ENCODE data around the gene SCN5A.
A peak's percentile ranks its signal among the peaks of the same experiment; 100 is the strongest.

Gene SCN5A

DNA sequence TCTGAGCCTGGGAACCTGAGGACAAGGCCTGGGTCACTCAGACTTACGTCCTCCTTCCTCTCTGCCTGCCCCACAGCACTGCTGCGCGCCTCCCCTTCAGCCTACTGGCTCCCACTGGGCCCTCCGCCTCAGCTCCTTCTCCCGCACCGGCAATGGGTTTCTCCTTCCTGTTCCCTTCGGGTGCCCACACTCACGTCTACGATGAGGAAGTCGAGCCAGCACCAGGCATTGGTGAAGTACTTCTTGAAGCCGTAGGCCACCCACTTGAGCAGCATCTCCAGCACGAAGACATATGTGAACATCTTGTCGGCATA, 83.3 kb downstream of the SCN5A start:
- CTCF ChIA-PET = no interaction called here
- peak; percentile 15 for DNase-seq
- no peaks in the 10 kb centered on the region for H3K36me3 Mint-ChIP-seq

DNA sequence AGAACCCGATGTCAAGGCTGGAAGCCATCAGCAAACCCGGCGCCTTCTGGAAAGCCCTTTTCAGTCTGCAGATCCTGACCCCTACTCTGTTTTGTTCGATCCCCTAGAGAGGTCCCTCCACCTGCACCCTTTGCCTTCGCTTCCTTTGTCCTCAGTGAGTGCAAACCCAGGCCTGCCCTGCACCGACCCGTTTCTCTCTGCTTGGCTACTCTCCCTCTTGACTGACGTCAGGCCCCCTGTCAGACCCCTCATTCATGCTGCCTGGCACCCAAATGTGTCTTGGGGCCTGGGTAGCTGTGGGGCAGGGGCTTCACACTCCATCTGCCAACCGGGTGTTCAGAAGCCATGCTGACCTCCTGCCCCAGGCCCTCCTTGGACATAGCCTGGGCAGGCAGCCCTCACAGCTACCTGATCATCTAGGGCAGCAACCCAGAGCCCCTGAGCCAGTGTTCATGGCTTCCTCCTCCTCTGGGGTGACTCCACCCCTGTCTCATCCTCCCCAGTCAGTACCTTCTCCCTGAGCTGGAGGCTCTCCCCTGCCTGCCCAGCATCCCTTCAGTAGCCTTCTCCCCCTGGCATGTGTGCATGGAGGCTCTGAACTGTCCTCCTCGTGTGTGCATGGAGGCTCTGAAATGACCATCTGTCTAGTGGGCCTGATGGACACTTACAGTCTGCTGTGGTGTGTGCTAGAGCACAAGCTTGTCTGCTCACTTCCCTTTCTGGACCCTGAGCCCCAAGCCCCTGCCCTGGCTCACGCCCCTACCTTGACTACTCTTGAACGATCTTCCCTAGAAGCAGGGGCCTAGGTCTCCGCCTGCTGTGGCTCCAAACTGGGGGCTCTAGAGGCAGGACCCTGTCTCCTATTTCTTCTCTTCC, 83.9 kb downstream of the SCN5A start:
- peak; percentile 2 for DNase-seq
- Mint-ChIP-seq H3K27me3 (no peaks in the 10 kb centered on the region), H3K4me1 (no peaks in the 10 kb centered on the region), H3K9me3 (no peaks in the 10 kb centered on the region), H3K27ac (peak overlapping the region; percentile 28), H3K36me3 (no peaks in the 10 kb centered on the region), H3K4me3 (no peak overlapping the region)
- CTCF ChIA-PET = no interaction called here

More for the DNA sequence above, 83.3 kb downstream of the SCN5A start:
- Mint-ChIP-seq H3K4me3 (no peak overlapping the region), H3K27ac (no peak overlapping the region), H3K27me3 (no peaks in the 10 kb centered on the region), H3K9me3 (no peaks in the 10 kb centered on the region), H3K4me1 (no peaks in the 10 kb centered on the region)

DNA sequence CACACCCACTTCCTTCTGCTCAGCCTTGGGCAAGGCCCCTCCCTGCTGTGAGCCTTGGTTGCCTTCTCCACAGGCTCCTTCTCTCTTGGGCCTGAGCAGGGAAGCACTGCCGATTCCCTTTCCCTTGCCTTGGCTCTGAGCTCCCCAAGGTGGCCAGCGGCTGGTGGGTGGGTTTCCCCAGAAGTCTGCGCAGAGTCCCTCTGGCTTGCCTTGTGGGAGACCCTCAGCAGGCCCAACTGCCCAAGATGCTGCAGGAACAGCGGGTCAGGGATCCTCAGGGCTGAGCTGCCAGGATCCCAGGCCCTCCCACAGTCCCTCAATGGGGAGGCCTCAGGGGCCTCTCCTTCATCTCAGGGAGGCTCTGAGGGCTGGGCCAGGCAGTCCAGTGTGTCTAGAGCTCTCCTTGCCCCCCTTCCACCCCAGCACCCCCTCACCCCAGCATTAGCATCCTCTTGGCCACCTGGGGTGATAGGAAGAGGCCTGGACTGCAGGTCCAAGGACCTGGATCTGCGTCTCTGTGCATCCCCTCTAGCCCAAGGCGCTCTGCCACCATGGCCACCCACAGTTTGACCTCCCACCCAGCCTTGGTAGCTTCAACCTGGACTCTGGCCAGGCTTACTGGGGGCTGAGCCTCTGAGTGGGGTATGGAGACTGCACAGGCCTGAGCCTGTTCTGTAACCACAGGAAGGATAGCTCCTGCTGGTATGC, 84.7 kb downstream of the SCN5A start:
- no peaks in the 10 kb centered on the region for H3K4me1 Mint-ChIP-seq
- H3K4me3 Mint-ChIP-seq = no peak overlapping the region
- peaks cover 5% of the 10 kb centered on the region for H3K27me3 Mint-ChIP-seq
- DNase-seq = peak; percentile 5
- H3K27ac Mint-ChIP-seq = no peak overlapping the region
- H3K36me3 Mint-ChIP-seq = no peaks in the 10 kb centered on the region
- CTCF ChIA-PET = interaction anchor here (0.7 kb wide), 1 partner anchor 69 kb away, joined by 3 read pairs; no protein-coding TSS in a partner anchor
- H3K9me3 Mint-ChIP-seq = no peaks in the 10 kb centered on the region

DNA sequence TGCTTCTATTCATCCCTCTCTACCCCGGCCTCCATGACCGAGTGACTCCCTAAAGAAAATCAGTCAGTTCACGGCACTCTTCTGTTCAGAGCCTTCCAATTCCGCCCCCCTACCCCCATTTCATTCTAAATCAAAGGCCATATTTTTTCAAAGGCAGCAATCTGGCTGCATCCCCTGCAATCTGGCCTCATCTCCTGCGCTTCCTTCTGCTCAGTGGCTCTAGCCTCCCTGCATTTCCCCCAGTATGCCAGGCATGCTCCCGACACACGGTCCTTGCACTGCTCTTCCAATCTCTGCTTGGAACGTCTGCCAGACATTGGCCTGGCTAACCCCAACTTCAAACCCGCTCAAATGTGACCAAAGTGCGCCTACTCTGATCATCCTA, 85.6 kb downstream of the SCN5A start:
- Mint-ChIP-seq H3K27me3 (peaks cover 5% of the 10 kb centered on the region), H3K9me3 (no peaks in the 10 kb centered on the region), H3K27ac (no peak overlapping the region), H3K36me3 (no peaks in the 10 kb centered on the region), H3K4me3 (no peak overlapping the region), H3K4me1 (no peaks in the 10 kb centered on the region)
- peak; percentile 1 for DNase-seq
- CTCF ChIA-PET = no interaction called here

DNA sequence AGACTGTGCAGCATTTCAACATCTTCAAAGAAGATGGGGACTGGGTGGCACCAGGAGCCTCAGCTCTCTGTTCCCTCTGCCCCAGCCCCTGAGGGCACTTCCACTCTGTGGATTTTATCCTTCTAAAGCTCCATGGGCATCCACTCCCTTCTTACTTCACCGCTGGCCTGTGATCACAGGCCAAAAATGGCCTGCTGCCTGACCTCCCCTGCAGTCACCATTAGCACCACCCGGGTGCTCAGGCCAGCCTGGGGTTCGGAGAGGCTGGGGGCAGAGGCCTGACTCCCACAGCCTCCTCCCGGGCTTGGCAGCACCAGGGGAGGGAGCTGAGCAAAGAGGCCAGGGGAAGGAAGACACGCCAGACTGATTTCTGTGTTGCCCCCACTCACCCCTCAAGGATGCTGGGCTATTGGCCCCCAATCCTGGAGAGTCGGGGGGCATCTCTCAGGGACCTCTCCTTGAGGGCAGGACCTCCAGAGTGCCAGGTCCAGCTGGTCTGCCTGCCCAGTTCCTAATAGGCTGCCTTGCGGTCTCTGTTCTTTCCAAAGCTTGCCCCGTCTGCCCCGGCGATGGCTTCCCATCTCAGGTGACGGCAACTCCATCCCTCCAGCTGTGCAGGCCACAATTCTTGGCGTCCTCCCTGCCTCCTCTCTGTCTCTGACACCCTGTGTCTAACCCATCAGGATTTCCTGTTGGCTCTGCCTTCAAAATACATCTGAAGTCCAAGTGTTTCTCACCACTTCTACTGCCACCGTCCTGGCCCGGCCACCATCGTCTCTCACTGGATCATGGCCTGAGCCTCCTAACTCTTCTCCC, 86.2 kb downstream of the SCN5A start:
- no peak overlapping the region for H3K27ac Mint-ChIP-seq
- no peaks in the 10 kb centered on the region for H3K4me1 Mint-ChIP-seq
- CTCF ChIA-PET = no interaction called here
- DNase-seq = peak; percentile 16
- H3K4me3 Mint-ChIP-seq = no peak overlapping the region
- H3K27me3 Mint-ChIP-seq = peaks cover 7% of the 10 kb centered on the region
- H3K9me3 Mint-ChIP-seq = no peaks in the 10 kb centered on the region
- H3K36me3 Mint-ChIP-seq = no peaks in the 10 kb centered on the region

DNA sequence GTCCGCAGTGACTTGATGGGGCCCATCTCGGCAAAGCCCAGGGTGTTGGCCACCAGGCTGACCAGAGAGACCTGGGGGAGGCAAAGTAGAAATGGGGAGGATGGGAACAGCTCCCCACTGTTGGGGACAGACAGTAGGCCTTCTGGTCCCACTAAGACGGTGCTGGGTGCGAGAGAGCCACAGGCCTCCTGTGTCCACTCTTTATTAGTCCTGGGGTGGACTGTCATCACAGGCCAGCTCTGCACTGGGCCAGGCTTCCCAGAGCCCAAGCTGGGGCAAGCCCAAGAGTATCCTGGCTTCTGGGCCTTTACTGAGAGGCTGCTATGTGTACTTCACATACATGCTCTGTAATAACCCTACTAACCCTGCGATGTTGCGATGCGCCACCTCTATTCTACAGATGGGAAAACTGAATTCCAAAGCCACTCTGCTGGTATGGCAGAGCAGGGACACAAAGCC, 87.0 kb downstream of the SCN5A start:
- Mint-ChIP-seq H3K4me3 (no peak overlapping the region), H3K27ac (no peak overlapping the region), H3K9me3 (no peaks in the 10 kb centered on the region), H3K27me3 (peaks cover 9% of the 10 kb centered on the region), H3K36me3 (no peaks in the 10 kb centered on the region), H3K4me1 (no peaks in the 10 kb centered on the region)
- peak; percentile 5 for DNase-seq
- CTCF ChIA-PET = no interaction called here

DNA sequence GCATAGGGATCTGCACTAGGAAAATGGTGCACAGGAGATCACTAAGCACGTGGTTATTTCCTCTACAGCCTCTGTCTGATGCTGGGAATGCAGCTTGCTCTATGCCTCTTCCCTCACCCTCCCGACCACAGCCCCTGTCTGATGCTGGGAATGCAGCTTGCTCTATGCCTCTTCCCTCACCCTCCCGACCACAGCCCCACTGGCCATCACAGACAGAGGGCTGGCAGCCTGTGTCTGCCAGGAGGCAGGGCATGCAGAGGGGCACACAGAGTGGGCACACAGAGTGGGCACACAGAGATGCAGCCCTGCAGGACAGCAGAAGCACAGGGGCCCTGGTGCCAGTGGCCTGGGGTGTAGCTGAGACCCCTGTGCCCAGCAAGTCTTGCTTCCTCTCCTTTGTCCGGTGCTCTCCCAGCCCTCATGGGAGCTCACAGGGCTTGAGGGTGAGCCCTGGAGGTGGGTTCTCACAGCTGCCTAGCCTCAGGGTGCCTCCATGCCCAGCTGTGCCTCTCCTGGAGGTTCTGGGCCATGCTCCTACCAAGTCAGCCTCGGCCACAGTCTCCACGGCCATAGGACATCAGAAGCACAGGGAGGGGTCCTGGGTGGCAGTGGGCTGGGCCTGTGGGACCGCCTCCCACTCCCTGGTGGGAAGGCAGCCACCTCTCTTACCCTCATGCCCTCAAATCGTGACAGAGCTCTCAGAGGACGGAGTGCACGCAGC, 87.6 kb downstream of the SCN5A start:
- Mint-ChIP-seq H3K36me3 (no peaks in the 10 kb centered on the region), H3K27ac (no peak overlapping the region), H3K4me1 (no peaks in the 10 kb centered on the region), H3K4me3 (no peak overlapping the region), H3K27me3 (peaks cover 12% of the 10 kb centered on the region), H3K9me3 (no peaks in the 10 kb centered on the region)
- peak; percentile 11 for DNase-seq
- CTCF ChIA-PET = no interaction called here

DNA sequence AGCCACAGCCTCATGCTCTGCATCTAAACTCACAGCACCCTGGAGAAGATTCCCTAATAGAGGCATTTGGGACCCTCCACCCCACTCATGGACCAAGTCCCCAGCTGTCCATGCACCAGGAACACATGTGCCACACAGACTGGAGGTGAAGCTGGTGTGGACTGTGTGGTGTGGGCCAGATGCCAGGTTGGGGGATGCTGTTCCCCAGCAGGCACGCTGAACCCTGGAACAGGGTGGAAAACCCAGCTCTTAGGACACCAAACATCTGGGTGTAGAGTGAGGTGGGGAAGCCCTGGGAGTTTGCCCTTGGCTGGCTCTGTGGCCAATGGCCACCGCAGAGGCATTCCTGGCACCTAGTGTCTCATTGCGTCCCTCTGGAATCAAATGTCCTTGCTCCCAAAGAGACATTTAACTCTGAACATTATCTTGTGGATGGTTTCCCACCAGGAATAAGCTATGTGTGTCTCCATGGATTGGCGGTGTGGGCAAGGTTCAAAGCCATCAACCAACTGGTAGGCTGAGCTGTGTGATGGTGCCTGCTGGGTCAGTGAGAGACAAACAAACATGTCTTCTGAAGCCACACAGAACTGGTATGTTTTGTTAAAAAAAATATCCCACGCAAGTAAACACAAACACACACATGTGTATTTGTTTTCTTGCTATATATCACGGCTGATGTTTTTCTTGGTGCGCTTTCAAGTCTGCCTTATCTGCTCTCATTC, 88.3 kb downstream of the SCN5A start:
- H3K27ac Mint-ChIP-seq = no peak overlapping the region
- no peak overlapping the region for H3K4me3 Mint-ChIP-seq
- no peaks in the 10 kb centered on the region for H3K36me3 Mint-ChIP-seq
- H3K9me3 Mint-ChIP-seq = no peaks in the 10 kb centered on the region
- CTCF ChIA-PET = interaction anchor here (1.2 kb wide), 1 partner anchor 28 kb away, joined by 4 read pairs; no protein-coding TSS in a partner anchor
- peak; percentile 10 for DNase-seq
- peaks cover 17% of the 10 kb centered on the region for H3K27me3 Mint-ChIP-seq
- H3K4me1 Mint-ChIP-seq = no peaks in the 10 kb centered on the region

DNA sequence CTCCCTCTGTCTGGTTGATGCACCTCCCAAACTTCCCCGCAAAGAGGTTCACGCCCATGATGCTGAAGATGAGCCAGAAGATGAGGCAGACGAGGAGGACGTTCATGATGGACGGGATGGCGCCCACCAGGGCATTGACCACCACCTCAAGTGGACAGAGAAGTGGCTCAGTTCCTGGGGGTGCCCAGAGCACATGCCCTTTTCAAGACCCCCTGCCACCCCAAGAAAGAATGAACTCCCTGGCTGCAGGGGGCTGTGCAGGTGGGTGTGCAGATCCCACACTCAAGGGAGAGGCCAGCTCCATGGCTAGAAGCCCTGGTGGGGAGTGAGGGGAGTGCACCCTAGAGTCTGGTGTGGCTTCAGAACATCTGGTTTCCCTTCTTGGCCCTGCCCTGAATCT, 89.2 kb downstream of the SCN5A start:
- H3K4me3 Mint-ChIP-seq = no peak overlapping the region
- H3K9me3 Mint-ChIP-seq = no peaks in the 10 kb centered on the region
- peak; percentile 17 for DNase-seq
- H3K27me3 Mint-ChIP-seq = peaks cover 23% of the 10 kb centered on the region
- H3K4me1 Mint-ChIP-seq = no peaks in the 10 kb centered on the region
- H3K27ac Mint-ChIP-seq = no peak overlapping the region
- CTCF ChIA-PET = interaction anchor here (1.2 kb wide), 1 partner anchor 29 kb away, joined by 4 read pairs; no protein-coding TSS in a partner anchor
- H3K36me3 Mint-ChIP-seq = no peaks in the 10 kb centered on the region

DNA sequence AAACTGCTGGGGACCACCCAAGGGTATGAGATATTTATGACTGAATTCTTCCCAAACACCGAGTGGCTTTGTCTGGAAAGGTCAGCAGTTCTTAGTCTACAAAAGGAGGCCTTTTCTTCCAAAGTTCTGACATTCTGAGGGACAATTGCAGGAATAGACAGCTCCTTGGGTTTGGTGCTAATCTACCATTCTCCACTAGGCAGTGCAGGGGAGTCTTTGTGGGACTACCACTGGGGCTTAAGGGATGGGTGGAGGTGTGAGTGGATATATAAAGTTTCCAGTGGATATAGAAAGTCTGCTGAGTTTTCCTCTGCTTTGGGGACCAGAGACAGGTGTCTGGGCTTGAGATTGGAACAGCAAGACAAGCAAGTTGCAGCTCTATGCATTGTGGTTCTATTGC, 90.6 kb downstream of the SCN5A start:
- H3K27ac Mint-ChIP-seq = no peak overlapping the region
- H3K9me3 Mint-ChIP-seq = no peaks in the 10 kb centered on the region
- DNase-seq = peak; percentile 5
- CTCF ChIA-PET = interaction anchor here (1.2 kb wide), 1 partner anchor 11 kb away, joined by 3 read pairs; no protein-coding TSS in a partner anchor
- no peak overlapping the region for H3K4me3 Mint-ChIP-seq
- peaks cover 27% of the 10 kb centered on the region for H3K27me3 Mint-ChIP-seq
- H3K36me3 Mint-ChIP-seq = no peaks in the 10 kb centered on the region
- no peaks in the 10 kb centered on the region for H3K4me1 Mint-ChIP-seq

DNA sequence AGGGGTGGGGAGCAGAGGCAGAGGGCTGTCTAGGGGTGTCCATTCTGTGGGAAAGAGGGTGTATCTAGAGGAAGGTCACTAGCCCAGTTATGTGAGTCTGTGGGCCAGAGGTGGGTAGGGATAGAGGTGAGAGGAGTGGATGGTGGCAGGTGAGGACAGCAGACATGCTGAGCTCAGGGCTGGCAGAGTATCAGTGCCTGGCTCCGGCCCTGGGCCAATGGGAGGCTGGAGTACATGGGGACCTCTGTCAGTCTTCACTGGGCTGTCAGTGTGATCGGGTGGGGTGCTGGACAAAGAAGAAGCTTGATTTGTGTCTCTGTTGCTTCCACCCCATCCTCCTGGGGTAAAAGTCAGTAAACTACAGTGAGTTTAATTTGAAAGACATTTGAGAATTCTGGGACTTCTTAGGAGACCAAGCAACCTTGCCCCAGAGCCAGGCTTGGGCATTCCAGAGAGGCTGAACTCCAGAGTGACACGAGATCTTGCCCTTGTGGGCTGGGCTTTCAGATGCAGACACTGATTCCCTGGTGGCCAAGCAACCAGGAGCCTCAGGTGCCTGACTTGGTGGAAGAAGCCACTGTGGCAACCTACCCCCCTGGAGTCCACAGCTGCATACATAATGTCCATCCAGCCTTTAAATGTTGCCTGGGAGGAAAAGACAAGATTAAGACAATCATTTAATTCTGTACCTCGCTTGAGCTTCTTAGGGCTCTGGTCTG, 92.7 kb downstream of the SCN5A start:
- peaks cover 35% of the 10 kb centered on the region for H3K27me3 Mint-ChIP-seq
- no peaks in the 10 kb centered on the region for H3K4me1 Mint-ChIP-seq
- DNase-seq = peak; percentile 8
- no peak overlapping the region for H3K27ac Mint-ChIP-seq
- no peak overlapping the region for H3K4me3 Mint-ChIP-seq
- CTCF ChIA-PET = no interaction called here
- no peaks in the 10 kb centered on the region for H3K9me3 Mint-ChIP-seq
- H3K36me3 Mint-ChIP-seq = no peaks in the 10 kb centered on the region

DNA sequence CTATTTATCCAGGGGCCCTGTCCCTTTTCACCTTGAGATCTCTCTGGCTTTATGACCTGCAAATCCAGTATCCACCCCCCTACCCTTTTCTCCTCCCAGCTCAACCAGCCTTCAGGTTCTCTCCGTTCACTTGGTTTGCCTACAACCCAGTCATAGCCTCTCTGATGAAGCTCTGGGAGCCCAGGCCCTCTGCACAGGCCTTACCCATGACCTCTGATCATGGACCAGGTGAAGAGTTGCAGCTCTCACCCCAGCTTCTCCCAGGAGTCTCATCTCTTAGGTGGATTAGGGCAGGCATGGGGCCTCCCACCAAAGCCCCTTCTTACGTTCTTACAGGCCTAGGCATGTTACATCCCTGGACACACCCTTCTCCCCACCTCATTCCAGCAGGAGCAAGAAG, 93.6 kb downstream of the SCN5A start:
- DNase-seq = no peak
- Mint-ChIP-seq H3K36me3 (no peaks in the 10 kb centered on the region), H3K4me1 (no peaks in the 10 kb centered on the region), H3K4me3 (no peak overlapping the region), H3K27ac (no peak overlapping the region), H3K9me3 (no peaks in the 10 kb centered on the region), H3K27me3 (peaks cover 37% of the 10 kb centered on the region)
- CTCF ChIA-PET = no interaction called here

Data from activated naive CD4-positive, alpha-beta T cell treated with anti-CD3 and anti-CD28 coated beads, Interleukin-2, amount 10 ng/mL, durations not matched to agents 7 days and 5 days (primary cell).